K562 (cell line): ENCODE measurements around the gene FRMD4A.

Experiments used
- BCLAF1 ChIP-seq, 2 experiments: fragments of 450-650 bp in 1 of 2; IDR thresholded peaks; 2 replicates each; pipeline ENCODE4 v1.6.1; 2011 to 2017; ENCODE audit warnings: low read depth in 2 of 2, antibody characterized with exemption in 1 of 2, borderline replicate concordance in 1 of 2, low read length in 1 of 2, mild to moderate bottlenecking in 1 of 2, mixed read lengths in 1 of 2; ENCODE audit not compliant: control insufficient read depth in 1 of 2
- CTCF ChIP-seq, 3 experiments: IDR thresholded peaks in 2 of 3; conservative IDR thresholded peaks in 1 of 3; 2 replicates each; pipeline ENCODE4 v1.5.1; 2011 to 2012; ENCODE audit warnings: low read length in 3 of 3, mild to moderate bottlenecking in 3 of 3, control low read depth in 2 of 3, improper control_type of control experiment in 1 of 3, inconsistent platforms in 1 of 3, low read depth in 1 of 3, mixed read lengths in 1 of 3, moderate library complexity in 1 of 3; ENCODE audit not compliant: insufficient read depth in 2 of 3
- ESRRA ChIP-seq: fragments of 450-650 bp; IDR thresholded peaks from 2 replicates; pipeline ENCODE4 v1.6.1; 2014; ENCODE audit warnings: low read depth, mild to moderate bottlenecking, moderate library complexity, borderline replicate concordance
- ETV6 ChIP-seq, 3 experiments: fragments of 150-350 bp in 1 of 3; sonication (generic) in 1 of 3; formaldehyde crosslinking in 1 of 3; IDR thresholded peaks; 2 replicates each; pipeline versions ENCODE4 v1.6.1 to v1.8.0; 2014 to 2022; ENCODE audit warnings: borderline replicate concordance in 2 of 3, low read depth in 2 of 3, antibody characterized with exemption in 1 of 3, low read length in 1 of 3, mild to moderate bottlenecking in 1 of 3, missing genetic modification reagents in 1 of 3
- PATZ1 ChIP-seq: fragments of 250-450 bp; sonication (Bioruptor Pico); IDR thresholded peaks from 2 replicates; pipeline ENCODE4 v1.5.0; 2020; ENCODE audit warnings: mild to moderate bottlenecking, borderline replicate concordance
- POLR2AphosphoS5 ChIP-seq: IDR thresholded peaks from 2 replicates; pipeline ENCODE4 v1.6.1; 2011; ENCODE audit warnings: mild to moderate bottlenecking, low read depth, low read length, moderate library complexity; ENCODE audit not compliant: control insufficient read depth, insufficient read depth
- TEAD2 ChIP-seq: fragments of 450-650 bp; IDR thresholded peaks from 2 replicates; pipeline ENCODE4 v1.6.1; 2016; ENCODE audit warnings: missing genetic modification characterization, control low read depth, missing compliant biosample characterization
- ZBTB8A ChIP-seq: fragments of 450-650 bp; IDR thresholded peaks from 2 replicates; pipeline ENCODE4 v1.6.1; 2018; ENCODE audit warnings: mild to moderate bottlenecking, moderate library complexity; ENCODE audit not compliant: partially characterized antibody

GRCh38 chr10:13665516-13666262, 665.0 kb downstream of the FRMD4A start:
- TF ChIP-seq CTCF (IDR thresholded peaks at IDR 0.05 in 2 of 3, conservative IDR thresholded peaks at IDR 0.05 in 1 of 3; ENCODE audit: insufficient read depth in 2 of 3, low read depth in 1 of 3, low read length in 3 of 3) (no peak), BCLAF1 (IDR thresholded peaks at IDR 0.05; ENCODE audit: borderline replicate concordance in 1 of 2, control insufficient read depth in 1 of 2, low read depth in 2 of 2, low read length in 1 of 2) (no peak), ETV6 (IDR thresholded peaks at IDR 0.05; ENCODE audit: borderline replicate concordance in 1 of 2, low read depth in 2 of 2, low read length in 1 of 2) (no peak), ETV6 (CRISPR knock-in tag; IDR thresholded peaks at IDR 0.05; ENCODE audit: borderline replicate concordance) (no peak), PATZ1 (CRISPR knock-in tag) (no peak), ESRRA (no peak), POLR2AphosphoS5 (no peak), ZBTB8A (no peak), TEAD2 (tag) (no peak)
